GM12878 (cell line): ENCODE results near the gene ARRDC1. TPM values are rescaled to one million over a fixed set of nuclear protein-coding genes. Genes with fewer than 3 reads are reported as not detected.
A peak's percentile ranks its signal among the peaks of the same experiment; 100 is the strongest.

Experiments
- ATAC-seq: fragments of 200-7000 bp; cut with Tn5 transposase; 3 replicates; pipeline ENCODE4 v1.9.1; 2020; ENCODE audit warnings: mild to moderate bottlenecking, moderate library complexity
- BruUV-seq: library from RNA; stranded (reverse); fragments of 400-500 nt; replicated peaks from 2 replicates; lab custom pipeline; 2021; lab: Mats Ljungman, UMichigan
- CTCF ChIA-PET: fragments of 300-600 bp; sonication (Branson Sonifier 250); formaldehyde crosslinking; extraction: SDS; loops from one replicate; lab custom pipeline; 2021; ENCODE audit warnings: inconsistent platforms; lab: Yijun Ruan, JAX
- POLR2A ChIA-PET: fragments of 350-600 bp; formaldehyde crosslinking; extraction: SDS; loops from one replicate; lab custom pipeline; 2021; ENCODE audit warnings: inconsistent platforms; lab: Charles Lee
- RAD21 ChIA-PET: fragments of 300-600 bp; sonication (Branson Sonifier 250); formaldehyde crosslinking; loops from one replicate; lab custom pipeline; 2023; ENCODE audit warnings: antibody characterized with exemption; ENCODE audit not compliant: unreplicated experiment; lab: Charles Lee
- SMC1A ChIA-PET: fragments of 300-600 bp; sonication (Branson Sonifier 250); formaldehyde crosslinking; loops from one replicate; lab custom pipeline; 2023; ENCODE audit not compliant: unreplicated experiment, uncharacterized antibody; lab: Charles Lee
- DNase-seq: peaks from one replicate; pipeline ENCODE4 v3.0.0-alpha.2; 2011; ENCODE audit warnings: low read depth, low spot score
- FAIRE-seq: peaks from 3 replicates; lab custom pipeline; 2011; peaks lifted over from hg19 to GRCh38; lab: Jason Lieb, UNC
- H2AFZ ChIP-seq: 2 replicates; pipeline ENCODE4 v1.6.0; 2011; ENCODE audit warnings: low read depth, low read length, control low read depth; ENCODE audit not compliant: control insufficient read depth
- H3K27ac ChIP-seq: 2 replicates; pipeline ENCODE4 v1.5.1; 2011; ENCODE audit warnings: control low read depth; ENCODE audit not compliant: control insufficient read depth, insufficient read depth
- H3K27me3 ChIP-seq, 2 experiments: replicated peaks in 1 of 2; 2 replicates each; pipeline versions ENCODE4 v1.6.0 to v1.6.1; 2011; ENCODE audit warnings: low read length in 1 of 2; ENCODE audit not compliant: control insufficient read depth in 2 of 2, insufficient read depth in 2 of 2
- H3K36me3 ChIP-seq, 2 experiments: 2 replicates each; pipeline ENCODE4 v1.5.1; 2011; ENCODE audit warnings: low read length in 1 of 2; ENCODE audit not compliant: control insufficient read depth in 2 of 2, insufficient read depth in 2 of 2
- H3K4me1 ChIP-seq: 2 replicates; pipeline ENCODE4 v1.6.1; 2011; ENCODE audit warnings: mild to moderate bottlenecking, low read length, moderate library complexity, mixed read lengths; ENCODE audit not compliant: control insufficient read depth, insufficient read depth
- H3K4me2 ChIP-seq: 2 replicates; pipeline ENCODE4 v1.6.0; 2011; ENCODE audit warnings: control low read depth; ENCODE audit not compliant: control insufficient read depth, insufficient read depth
- H3K4me3 ChIP-seq: fragments of 200-600 bp; sonication (generic); 2 replicates; pipeline ENCODE4 v1.5.1; 2016
- H3K79me2 ChIP-seq: 2 replicates; pipeline ENCODE4 v1.6.0; 2011; ENCODE audit warnings: low read length; ENCODE audit not compliant: control insufficient read depth, insufficient read depth
- H3K9ac ChIP-seq: 2 replicates; pipeline ENCODE4 v1.8.0; 2011; ENCODE audit warnings: low read length, control low read depth, mixed read lengths; ENCODE audit not compliant: control insufficient read depth, insufficient read depth
- H3K9me3 ChIP-seq: replicated peaks from 3 replicates; pipeline ENCODE4 v1.5.1; 2011; ENCODE audit warnings: mild to moderate bottlenecking, low read length; ENCODE audit not compliant: control insufficient read depth, insufficient read depth
- H4K20me1 ChIP-seq: 2 replicates; pipeline ENCODE4 v1.6.0; 2011; ENCODE audit not compliant: control insufficient read depth, insufficient read depth
- CHD4 ChIP-seq: fragments of 200-600 bp; sonication (generic); IDR thresholded peaks from 2 replicates; pipeline ENCODE4 v1.6.1; 2016; ENCODE audit warnings: mild to moderate bottlenecking
- JUNB ChIP-seq: IDR thresholded peaks from 2 replicates; pipeline ENCODE4 v1.6.1; 2016; ENCODE audit warnings: antibody characterized with exemption, mild to moderate bottlenecking
- MAX ChIP-seq: IDR thresholded peaks from 2 replicates; pipeline ENCODE4 v1.6.1; 2012; ENCODE audit warnings: low read depth, low read length, improper control_type of control experiment
- NRF1 ChIP-seq: conservative IDR thresholded peaks from 2 replicates; pipeline ENCODE4 v1.6.1; 2011; ENCODE audit warnings: mild to moderate bottlenecking, low read depth, low read length, improper control_type of control experiment
- PML ChIP-seq: IDR thresholded peaks from 2 replicates; pipeline ENCODE4 v1.6.1; 2012; ENCODE audit warnings: low read length, inconsistent platforms
- PRDM15 ChIP-seq: fragments of 450-650 bp; formaldehyde crosslinking; IDR thresholded peaks from 2 replicates; pipeline ENCODE4 v1.4.0; 2020; ENCODE audit warnings: mild to moderate bottlenecking, moderate library complexity
- ZNF24 ChIP-seq: fragments of 450-650 bp; IDR thresholded peaks from 2 replicates; pipeline ENCODE4 v1.6.1; 2017; ENCODE audit warnings: antibody characterized with exemption, mild to moderate bottlenecking
- WGBS: methylation state at CpG from one replicate; pipeline ENCODE4 v1.1.6; 2016; ENCODE audit warnings: low lambda C conversion rate; ENCODE audit not compliant: insufficient replicate concordance, insufficient coverage; ENCODE audit errors: missing lambda C conversion rate; 5-methylcytosine and 5-hydroxymethylcytosine counted together
- in situ Hi-C: fragments of 300-500 bp; cut with MboI; formaldehyde crosslinking; loops from 9 replicates; pipeline ENCODE4 v1.14.3; 2018; ENCODE audit warnings: mixed read lengths
- intact Hi-C: fragments of 100-400 bp; cut with micrococcal nuclease; formaldehyde crosslinking; loops from one replicate; pipeline ENCODE4 v1.14.2; 2022; ENCODE audit not compliant: unreplicated experiment
- polyA plus RNA-seq, 11 experiments: library from polyadenylated mRNA; depleted of rRNA in 4 of 11; unstranded in 6 of 11; stranded (reverse) in 5 of 11; fragments of >200 nt; fragmentation: Nextera tagmentation in 4 of 11; fragmentation: Illumina TruSeq in 1 of 11; extraction: Ambion mirVana in 4 of 11; extraction: Trizol in 1 of 11; gene quantifications; 1 replicate in 1 of 11; 2 replicates in 10 of 11; pipeline versions ENCODE4 v1.2.1 to v1.2.3, GENCODE V29; 2011 to 2016; ENCODE audit warnings: inconsistent platforms in 2 of 11, missing spikeins in 2 of 11, low read depth in 1 of 11
- total RNA-seq, 4 experiments: library from RNA; depleted of rRNA in 3 of 4; stranded (reverse); fragments of >200 nt in 3 of 4; fragmentation: Illumina TruSeq in 1 of 4; extraction: Trizol in 1 of 4; gene quantifications; 2 replicates each; pipeline versions ENCODE4 v1.2.1 to v1.2.3, GENCODE V29; 2013 to 2021

ARRDC1 gene
- total and polyA plus RNA-seq, 10 of the 15 experiments (the other 5 are each of a cell fraction or from before 2014, with no cell fraction given): 0.23 to 34.4 (median 20.9) TPM

GRCh38 chr9:137612741-137613142 lies 7.3 kb downstream of the ARRDC1 start:
- Histone ChIP-seq H3K27ac (no peak overlapping the region), H3K9ac (no peak overlapping the region), H3K79me2 (peaks cover 8% of the 10 kb centered on the region), H4K20me1 (no peaks in the 10 kb centered on the region; the same call in 1 of the 2 replicates), H2AFZ (no peak overlapping the region), H3K9me3 (no peaks in the 10 kb centered on the region), H3K4me3 (no peak overlapping the region), H3K27me3 (no peaks in the 10 kb centered on the region), H3K4me1 (peaks cover 5% of the 10 kb centered on the region), H3K36me3 (peaks cover 2 to 7% of the 10 kb centered on the region in 2 experiments; a peak in 3 of 4 replicates), H3K4me2 (no peak overlapping the region)
- BruUV-seq: no TSS peak
- CTCF ChIA-PET: no interaction called here
- intact Hi-C loops: no loop called here
- ATAC-seq (no peak), DNase-seq (no peak), FAIRE-seq (no peak)
- no peak for TF ChIP-seq ZNF24
- TF ChIP-seq MAX: no peak
- no peak for TF ChIP-seq JUNB
- no peak for TF ChIP-seq CHD4
- TF ChIP-seq PML: 0 out of 2 replicates have a peak, but pooled peaks have one; percentile 11
- TF ChIP-seq NRF1: no peak
- TF ChIP-seq PRDM15: no peak
- SMC1A ChIA-PET: no interaction called here
- RAD21 ChIA-PET: no interaction called here
- in situ Hi-C loops: no loop called here
- POLR2A ChIA-PET: no interaction called here
- WGBS: 68% methylated on average over 8 of the region's 8 CpGs
